Fibroblast of villous mesenchyme (primary cell): ENCODE data around the gene PLAGL2. TPM values are rescaled to one million over a fixed set of nuclear protein-coding genes. Genes with fewer than 3 reads are reported as not detected.
"Not testable (repeated sequence)": the region's sequence is repeated elsewhere in the genome, so short reads cannot be mapped to it uniquely, and the experiment has no call there.

Source experiments
- DNase-seq: peaks from one replicate; pipeline ENCODE4 v3.0.0-alpha.2; 2010; ENCODE audit warnings: low read depth
- H3K4me3 ChIP-seq: 2 replicates; pipeline ENCODE4 v1.5.1; 2011; ENCODE audit warnings: low read depth, mild to moderate bottlenecking, low read length
- total RNA-seq: library from RNA; depleted of rRNA; stranded (reverse); fragments of >200 nt; gene quantifications from 2 replicates; pipeline ENCODE4 v1.2.3, GENCODE V29; 2012
- TF ChIP-seq, protein P1 (sequence below): IDR thresholded peaks from 2 replicates; pipeline ENCODE4 v1.5.1; 2012; ENCODE audit warnings: low read depth, mild to moderate bottlenecking, low read length; ENCODE audit not compliant: insufficient read depth

The PLAGL2 gene
- total RNA-seq, 1 donor, result 4.3 TPM

DNA sequence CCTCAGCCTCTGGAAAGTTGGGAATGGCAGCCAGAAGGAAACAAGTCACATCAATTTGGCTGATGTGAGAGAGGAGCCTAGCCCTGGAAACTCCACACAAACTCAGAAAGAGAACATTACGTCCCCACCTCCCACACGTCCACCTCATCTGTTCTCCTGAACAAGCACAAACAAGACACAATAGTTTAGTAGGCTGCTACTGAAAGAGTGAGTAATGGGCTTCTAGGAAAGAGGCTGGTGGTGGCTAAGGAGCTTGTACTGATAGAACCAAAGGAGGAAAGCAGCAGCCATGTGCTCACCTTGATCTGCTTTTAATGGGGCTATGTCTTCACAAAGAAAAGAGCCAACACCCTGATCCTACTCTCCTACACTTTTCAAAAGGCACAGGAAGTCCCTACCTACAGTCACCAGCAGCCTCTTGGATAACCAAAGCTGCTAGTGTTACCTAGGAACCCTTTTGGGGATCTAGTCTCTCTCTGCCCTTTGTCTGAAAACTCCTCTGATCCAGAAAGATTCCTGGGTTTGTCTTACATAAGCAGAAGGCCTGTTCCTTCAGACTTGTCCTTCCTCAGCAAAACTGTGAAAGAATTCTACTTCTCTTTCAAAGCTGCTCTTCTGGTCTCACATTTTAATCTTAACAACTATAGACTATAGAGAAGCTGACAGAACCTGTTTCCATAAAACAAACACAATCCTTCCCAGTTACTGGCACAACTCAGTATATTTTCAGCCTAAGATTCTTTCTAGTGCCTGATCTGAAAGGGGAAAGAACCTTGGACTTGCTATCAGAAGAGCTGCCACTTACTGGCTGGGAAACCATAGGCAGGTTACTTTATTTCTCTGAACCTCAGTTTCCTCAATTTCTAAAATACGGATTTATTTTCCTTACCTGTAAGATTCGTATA lies 3.1 kb downstream of the PLAGL2 start:
- TF ChIP-seq, protein P1, sequence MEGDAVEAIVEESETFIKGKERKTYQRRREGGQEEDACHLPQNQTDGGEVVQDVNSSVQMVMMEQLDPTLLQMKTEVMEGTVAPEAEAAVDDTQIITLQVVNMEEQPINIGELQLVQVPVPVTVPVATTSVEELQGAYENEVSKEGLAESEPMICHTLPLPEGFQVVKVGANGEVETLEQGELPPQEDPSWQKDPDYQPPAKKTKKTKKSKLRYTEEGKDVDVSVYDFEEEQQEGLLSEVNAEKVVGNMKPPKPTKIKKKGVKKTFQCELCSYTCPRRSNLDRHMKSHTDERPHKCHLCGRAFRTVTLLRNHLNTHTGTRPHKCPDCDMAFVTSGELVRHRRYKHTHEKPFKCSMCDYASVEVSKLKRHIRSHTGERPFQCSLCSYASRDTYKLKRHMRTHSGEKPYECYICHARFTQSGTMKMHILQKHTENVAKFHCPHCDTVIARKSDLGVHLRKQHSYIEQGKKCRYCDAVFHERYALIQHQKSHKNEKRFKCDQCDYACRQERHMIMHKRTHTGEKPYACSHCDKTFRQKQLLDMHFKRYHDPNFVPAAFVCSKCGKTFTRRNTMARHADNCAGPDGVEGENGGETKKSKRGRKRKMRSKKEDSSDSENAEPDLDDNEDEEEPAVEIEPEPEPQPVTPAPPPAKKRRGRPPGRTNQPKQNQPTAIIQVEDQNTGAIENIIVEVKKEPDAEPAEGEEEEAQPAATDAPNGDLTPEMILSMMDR, result no peak
- H3K4me3 ChIP-seq, result no peak overlapping the region

DNA sequence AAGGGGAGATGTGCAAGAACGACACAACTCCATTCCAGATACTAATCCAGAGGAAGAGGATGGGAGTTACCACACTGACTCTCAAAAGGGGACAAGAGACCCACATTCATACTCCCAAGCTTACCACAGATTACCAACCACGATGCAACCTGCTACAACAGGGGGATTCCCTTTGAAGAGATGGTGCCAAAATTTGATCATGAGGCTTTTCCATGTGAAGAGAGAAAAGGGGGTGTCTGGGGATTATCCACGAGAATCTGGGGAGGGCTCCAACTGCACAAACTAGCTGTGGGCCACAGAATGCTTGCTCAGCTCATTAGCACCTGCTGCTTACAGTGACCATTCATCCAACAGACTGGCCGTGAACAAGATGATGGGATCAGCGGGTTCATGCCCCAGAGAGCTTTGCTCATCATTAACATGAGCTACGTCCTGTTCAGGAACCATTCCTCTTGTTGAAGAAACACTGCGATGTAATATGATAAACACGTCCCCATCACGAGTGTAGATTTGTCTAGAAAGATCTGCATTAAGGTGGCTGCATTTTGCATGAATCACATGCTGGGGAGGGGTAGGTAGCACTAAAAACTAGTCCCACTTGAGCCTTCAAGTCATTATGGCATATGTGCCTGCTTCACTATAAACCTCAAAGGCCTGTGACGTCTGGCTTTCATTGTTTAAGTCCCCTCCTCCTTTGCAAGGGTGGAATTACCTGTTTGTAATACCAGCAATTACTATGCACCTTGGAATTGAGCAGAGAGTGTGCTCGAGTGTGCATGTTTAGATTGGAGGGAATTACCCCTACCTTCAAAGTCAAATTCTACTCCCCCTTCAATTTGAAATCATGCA lies 4.0 kb downstream of the PLAGL2 start:
- TF ChIP-seq, protein P1, result no peak
- no peak overlapping the region for H3K4me3 ChIP-seq
- DNase-seq, result no peak

More for the DNA sequence above, 3.1 kb downstream of the PLAGL2 start:
- peak; percentile 31 for DNase-seq

DNA sequence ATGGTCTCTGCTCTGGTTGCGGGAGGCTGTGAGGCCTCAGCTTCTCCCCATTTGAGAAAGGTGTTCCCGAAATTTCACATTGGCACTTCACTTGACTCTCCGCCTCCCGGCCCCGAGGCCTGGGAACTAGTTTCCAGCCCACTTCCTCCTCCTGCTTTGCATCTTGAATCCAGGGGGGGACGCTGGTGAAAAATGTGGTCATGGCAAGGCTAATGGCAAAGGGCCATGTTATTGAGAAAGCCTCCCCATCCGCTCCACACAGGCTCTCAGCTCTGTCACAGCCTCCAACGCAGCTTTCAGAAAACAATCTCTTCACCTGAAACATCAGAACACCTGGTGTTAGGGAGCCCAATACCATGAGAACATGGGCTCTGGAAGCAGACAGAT lies 5.6 kb downstream of the PLAGL2 start:
- H3K4me3 ChIP-seq, result no peak overlapping the region
- DNase-seq, result no peak
- TF ChIP-seq, protein P1, result no peak

DNA sequence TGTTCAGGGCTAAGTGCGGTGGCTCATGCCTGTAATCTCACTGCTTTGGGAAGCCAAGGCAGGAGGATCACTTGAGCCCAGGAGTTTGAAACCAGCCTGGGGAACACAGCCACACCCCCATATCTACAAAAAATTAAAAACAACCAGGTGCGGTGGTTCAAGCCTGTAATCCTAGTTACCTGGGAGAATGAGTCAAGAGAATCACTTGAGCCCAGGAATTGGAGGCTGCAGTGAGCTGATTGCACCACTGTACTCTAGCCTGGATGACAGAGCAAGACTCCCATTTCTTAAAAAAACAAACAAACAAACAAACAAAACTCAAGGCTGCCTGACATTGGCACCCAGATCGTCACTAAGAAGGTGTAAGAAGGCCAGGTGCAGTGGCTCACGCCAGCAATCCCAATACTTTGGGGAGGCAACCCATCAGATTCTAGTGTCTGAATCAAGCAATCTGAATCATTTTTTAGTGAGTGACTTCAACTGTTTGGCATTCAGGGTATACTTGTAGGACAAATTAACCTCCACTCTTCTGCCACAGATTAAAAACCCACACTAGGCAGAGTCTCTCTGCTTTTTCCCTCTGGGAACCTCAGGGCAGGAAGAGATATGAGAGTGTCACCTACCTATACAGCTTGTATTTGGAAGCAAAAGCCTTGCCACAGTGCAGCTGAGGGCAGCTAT lies 6.1 kb downstream of the PLAGL2 start:
- TF ChIP-seq, protein P1, result no peak
- no peak for DNase-seq
- no peak overlapping the region for H3K4me3 ChIP-seq

DNA sequence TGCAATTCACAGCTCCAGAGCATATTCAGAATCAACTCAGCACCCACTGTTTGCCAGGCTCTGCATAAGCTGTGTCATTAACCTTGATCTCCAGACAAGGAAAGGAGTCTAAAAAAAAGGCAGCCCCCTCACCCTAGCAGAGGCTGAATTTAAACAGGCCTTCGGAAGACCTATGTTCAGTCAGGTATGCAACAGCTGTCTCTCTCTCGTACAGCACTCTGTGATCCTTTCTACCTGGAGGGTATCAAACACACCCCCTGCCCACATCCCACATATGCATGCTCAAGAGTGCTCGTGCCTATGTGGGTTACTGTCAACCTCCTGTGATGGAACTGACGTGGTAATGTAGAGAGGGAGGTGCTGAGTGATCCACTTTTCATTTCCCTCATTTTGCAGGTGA lies 8.5 kb downstream of the PLAGL2 start:
- no peak for DNase-seq
- TF ChIP-seq, protein P1, result no peak

DNA sequence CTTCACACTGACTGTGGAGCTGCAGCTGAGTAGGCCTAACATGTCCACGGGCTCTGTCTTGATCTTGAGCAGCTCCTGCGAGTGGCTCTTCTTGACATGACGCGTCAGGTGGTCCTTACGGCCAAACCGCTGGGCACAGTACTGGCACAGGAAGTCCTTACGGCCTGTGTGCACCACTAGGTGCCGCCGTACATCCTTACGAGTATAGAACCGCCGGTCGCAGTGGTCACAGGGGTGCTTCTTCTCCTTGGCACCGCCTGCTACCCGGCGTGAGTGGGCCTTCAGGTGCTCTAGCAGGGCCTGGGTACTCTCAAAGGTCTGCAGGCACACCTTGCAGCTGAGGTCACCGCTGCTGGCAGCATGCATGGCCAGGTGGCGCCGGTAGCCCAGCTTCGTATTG lies 10.4 kb downstream of the PLAGL2 start:
- not testable (repeated sequence) for H3K4me3 ChIP-seq, DNase-seq

More for the DNA sequence above, 8.5 kb downstream of the PLAGL2 start:
- no peak overlapping the region for H3K4me3 ChIP-seq

DNA sequence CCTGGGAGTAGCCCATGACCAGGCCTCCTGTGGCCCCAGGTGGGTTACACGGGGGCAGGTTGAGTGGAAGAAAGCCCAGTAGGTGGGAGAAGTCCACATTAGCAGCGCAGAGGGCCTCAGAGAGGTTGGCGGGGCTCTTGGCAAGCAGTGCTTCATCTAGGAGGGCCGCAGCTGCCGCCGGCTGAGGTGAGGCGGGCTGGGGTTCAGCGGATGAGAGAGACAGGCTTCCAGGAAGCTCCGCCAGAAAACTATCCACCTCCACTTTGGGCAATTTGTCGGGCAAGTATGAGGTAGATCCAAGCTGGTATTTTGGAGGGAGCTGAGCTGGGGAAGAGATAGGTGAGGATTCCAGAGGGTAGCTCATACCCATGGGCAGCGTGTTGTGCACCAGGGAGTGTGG lies 10.9 kb downstream of the PLAGL2 start:
- H3K4me3 ChIP-seq, DNase-seq: not testable (repeated sequence)
